ENCODE measurements around the gene GRIP2.

The GRIP2 gene

GRCh38 chr3:14467814-14468620 is 72.1 kb downstream of the GRIP2 start:
- peak; percentile 94 for TF ChIP-seq CTCF (IDR thresholded peaks at IDR 0.05)

- TF ChIP-seq CTCF (IDR thresholded peaks at IDR 0.05) = no peak
Observed at GRCh38 chr3:14466179-14466903, 73.8 kb downstream of the GRIP2 start.

- TF ChIP-seq CTCF (IDR thresholded peaks at IDR 0.05) = no peak
Observed at GRCh38 chr3:14465425-14465824, 74.7 kb downstream of the GRIP2 start.

- TF ChIP-seq CTCF (IDR thresholded peaks at IDR 0.05) = no peak
Observed at GRCh38 chr3:14464521-14464920, 75.6 kb downstream of the GRIP2 start.

- TF ChIP-seq CTCF (IDR thresholded peaks at IDR 0.05) = no peak
Observed at GRCh38 chr3:14464141-14464465, 76.0 kb downstream of the GRIP2 start.

- no peak for TF ChIP-seq CTCF (IDR thresholded peaks at IDR 0.05)
Observed at GRCh38 chr3:14463330-14464140, 76.6 kb downstream of the GRIP2 start.

GRCh38 chr3:14462738-14463137 is 77.4 kb downstream of the GRIP2 start:
- TF ChIP-seq CTCF (IDR thresholded peaks at IDR 0.05) = no peak
